GM19468 (cell line): Measurements from ENCODE around the gene RPH3AL.
"Not testable (repeated sequence)": the region's sequence is repeated elsewhere in the genome, so short reads cannot be mapped to it uniquely, and the experiment has no call there.

Experiments
- ATAC-seq: cut with Tn5 transposase; IDR thresholded peaks from one replicate; pipeline ENCODE4 v1.9.1; 2021; ENCODE audit warnings: mild to moderate bottlenecking, moderate library complexity, moderate number of reproducible peaks; ENCODE audit not compliant: unreplicated experiment; ENCODE audit errors: extremely low read depth

Gene RPH3AL

DNA sequence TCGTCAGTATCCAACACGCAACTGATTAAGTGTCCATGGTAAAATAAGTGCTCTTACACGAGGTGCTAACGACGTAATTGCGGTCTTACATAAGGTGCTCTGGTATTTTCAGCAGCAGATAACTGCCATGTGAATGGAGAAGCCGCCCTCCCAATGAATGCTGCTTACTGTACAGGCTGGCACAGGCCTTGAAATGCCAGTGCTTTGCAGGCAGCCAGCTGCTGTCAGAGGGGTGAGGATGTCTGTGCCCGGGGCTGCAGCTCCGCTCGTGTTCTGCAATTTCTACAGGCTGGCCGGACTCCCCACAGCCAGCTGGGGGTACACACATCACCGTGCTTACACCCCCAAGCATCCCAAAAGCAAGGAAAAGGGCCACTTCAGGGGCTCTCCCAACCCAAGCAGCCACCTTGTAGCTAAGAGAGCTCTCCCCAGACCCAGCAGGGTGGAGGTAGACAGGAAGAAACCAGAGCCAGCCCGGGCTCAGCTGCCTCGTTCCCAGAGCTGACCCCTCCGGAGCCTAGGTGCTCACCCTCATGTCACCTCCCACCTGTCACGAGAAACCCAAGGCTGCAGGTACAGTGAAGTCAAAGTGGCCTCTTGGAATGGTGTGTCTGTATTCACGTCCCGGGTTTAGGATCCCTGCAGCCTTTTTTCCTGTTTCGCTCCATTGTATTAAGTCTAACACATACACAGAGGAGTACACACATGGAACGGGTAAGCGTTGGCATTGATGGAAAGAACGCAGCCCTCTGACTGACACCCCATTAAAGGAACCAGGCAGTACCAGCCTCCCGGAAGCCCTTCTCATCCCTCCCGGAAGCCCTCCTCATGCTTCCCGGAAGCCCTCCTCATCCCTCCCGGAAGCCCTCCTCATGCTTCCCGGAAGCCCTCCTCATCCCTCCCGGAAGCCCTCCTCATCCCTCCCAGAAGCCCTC is 27.2 kb upstream of the RPH3AL start:
- no peak for ATAC-seq

DNA sequence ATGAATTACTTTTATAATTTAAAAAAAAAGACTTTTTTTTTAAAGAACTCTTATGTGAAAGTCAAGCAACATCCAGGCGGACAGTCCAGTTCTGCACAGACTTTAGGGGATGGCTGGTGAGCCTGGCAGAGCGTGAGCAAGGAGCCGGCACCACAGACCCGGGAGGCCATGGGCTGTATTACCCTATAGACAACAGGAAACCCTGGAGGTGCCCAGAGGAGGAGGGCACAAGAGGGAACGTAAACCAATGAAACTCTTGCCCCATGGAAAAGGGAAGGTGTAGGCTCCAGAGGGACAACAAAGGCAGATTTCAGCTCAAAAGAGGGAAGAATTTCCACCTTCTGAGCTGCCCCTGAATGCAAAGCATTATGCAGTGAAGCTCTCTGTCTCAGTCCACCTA is 25.5 kb upstream of the RPH3AL start:
- no peak for ATAC-seq

DNA sequence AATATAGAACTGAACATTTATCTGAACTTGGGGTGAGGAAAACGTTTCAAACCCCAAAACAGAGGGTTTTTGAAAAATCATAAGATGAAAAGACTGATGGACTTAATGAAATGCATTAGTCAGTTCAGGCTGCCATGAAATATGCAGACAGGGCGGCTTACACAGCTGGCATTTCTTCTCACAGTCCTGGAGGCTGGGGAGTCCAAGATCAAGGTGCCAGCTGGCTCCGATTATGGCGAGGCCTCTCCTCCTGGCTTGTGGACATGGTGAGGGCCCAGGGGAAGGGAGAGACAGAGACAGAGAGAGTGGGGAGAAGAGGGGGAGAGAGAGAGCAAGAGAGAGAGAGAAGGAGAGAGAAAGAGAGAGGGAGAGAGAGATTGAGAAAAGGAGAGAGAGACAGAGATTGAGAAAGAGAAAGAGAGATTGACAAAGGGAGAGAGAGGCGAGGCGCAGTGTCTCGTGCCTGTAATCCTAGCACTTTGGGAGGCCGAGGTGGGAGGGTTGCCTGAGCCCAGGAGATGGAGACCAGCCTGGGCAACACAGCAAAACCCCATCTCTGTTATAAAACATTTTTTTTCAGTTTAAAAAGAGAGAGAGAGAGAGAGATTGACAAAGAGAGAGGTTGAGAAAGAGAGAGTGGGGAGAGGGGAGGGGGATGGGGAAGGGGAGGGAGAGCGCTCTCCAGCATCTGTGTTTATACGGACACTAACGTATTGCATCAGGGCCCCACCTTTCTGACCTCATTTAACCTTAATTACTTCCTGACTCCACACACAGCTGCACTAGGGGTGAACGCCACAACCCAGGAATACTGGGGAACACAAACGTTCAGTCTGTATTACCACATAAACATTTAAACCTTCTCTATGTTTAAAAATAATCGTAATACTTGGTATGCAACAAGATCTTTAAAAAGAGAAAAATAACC is 24.6 kb upstream of the RPH3AL start:
- ATAC-seq = no peak

DNA sequence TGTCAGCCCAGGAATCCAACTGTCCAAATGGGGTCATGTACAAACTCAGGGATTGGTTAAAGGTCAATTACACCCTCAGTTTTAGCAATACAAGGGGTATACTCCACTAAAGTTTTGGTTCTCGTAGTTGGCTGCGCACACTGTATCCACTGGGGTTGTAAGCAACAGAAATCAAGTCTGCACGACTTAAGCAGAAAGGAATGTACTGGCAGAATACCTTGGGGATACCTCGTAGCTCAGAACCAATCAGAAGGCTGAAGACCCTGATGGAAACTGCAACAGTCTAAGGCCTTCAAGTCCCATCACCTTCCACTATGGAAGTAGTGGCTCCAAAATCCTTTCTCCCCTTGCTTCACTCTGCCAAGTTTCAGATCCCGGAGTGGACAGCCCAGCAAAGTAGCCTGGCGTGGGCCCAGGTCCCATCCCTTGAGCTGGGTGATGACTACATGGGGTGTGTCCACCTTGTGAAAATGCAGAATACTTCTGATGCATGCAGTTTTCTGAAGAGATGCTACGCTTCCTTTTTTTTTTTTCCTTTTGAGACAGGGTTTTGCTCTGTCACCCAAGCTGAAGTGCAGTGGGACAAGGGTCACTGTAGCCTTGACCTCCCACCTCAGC is 21.1 kb upstream of the RPH3AL start:
- no peak for ATAC-seq

DNA sequence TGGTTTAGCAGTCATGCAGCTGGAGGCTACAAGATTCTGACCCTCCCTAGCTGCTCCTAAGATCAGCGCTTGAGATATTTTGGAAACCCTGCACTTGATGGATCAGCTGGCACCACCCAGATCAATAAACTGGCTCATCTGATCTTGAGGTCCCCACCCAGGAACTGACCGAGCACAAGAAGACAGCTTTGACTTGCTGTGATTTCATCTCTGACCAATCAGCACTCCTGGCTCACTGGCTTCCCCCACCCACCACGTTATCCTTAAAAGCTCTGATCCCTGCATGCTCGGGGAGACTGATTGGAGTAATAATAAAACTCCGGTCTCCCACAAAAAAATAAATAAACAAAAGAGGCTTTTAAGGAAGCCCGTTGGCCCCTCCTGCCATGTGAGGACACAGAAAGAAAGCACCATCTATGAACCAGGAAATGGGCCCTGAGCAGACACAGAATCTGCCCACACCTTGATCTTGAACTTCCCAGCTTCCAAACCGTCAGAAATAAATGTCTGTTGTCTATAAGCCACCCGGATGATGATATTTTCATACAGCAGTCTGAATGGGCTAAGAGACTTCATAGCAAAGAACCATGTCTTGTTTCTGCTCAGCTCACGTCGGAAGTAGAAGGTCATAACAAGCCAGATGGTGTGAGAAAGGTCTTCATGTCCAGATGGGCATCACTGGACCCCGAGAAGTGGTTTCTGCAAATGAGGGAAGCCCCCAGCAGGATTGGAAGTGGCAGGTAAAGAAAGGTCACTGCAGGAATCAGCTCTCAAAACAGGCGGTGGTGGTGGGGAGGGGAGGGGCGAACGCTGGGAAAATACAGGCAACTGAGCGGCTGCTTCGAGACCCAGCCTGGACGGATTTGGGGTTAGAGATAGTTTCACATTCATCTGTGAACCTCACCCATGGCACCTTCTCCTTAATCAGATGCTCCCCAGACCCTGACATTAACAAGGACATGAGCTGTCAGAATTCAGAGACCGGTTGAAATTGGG is 19.8 kb upstream of the RPH3AL start:
- ATAC-seq = no peak

DNA sequence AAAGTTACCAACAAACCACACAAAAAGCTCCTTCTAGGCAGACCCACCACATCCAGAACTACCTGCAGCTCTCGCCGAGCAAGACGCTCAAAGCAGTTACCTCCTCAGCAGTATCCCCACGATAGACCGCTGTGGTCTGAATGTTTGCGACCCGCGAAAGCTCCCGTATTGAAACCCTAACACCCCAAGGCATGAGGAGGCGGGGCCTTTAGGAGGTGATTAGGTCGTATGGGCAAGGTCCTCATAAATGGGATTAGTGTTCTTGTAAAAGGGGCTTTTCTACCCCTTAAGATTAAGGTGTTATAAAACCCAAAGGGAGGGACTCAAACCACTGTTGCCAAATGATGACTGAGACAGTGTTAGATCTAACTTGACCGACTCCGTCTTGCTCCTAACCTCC is 19.0 kb upstream of the RPH3AL start:
- ATAC-seq = no peak

DNA sequence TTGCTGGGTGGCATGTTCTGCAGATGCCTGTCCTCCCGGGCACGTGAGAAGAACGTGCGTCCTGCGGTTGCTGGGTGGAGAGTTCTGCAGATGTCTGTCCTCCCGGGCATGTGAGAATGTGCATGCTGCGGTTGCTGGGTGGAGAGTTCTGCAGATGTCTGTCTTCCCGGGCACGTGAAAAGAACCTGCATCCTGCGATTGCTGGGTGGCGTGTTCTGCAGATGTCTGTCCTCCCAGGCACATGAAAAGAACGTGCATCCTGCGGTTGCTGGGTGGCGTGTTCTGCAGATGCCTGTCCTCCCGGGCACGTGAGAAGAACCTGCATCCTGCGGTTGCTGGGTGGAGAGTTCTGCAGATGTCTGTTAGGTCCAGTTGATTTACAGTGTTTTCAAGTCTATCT is 15.0 kb upstream of the RPH3AL start:
- not testable (repeated sequence) for ATAC-seq

DNA sequence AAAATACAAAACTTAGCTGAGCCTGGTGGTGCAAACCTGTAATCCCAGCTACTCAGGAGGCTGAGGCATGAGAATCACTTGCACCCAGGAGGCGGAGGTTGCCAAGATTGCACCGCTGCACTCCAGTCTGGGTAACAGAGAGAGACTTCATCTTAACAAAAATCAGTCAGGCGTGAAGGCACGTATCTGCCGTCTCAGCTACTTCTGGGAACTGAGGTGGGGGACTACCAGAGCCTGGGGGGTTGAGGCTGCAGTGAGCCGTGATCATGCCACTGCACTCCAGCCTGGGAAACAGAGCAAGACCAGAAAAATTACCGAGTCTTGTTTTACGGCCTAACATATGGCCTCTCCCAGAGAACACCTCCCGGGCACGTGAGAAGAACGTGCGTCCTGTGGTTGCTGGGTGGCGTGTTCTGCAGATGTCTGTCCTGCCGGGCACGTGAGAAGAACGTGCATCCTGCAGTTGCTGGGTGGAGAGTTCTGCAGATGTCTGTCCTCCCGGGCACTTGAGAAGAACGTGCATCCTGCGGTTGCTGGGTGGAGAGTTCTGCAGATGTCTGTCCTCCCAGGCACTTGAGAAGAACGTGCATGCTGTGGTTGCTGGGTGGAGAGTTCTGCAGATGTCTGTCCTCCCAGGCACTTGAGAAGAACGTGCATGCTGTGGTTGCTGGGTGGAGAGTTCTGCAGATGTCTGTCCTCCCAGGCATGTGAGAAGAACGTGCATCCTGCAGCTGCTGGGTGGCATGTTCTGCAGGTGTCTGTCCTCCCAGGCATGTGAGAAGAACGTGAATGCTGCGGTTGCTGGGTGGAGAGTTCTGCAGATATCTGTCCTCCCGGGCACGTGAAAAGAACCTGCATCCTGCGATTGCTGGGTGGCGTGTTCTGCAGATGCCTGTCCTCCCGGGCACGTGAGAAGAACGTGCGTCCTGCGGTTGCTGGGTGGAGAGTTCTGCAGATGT is 14.3 kb upstream of the RPH3AL start:
- not testable (repeated sequence) for ATAC-seq

DNA sequence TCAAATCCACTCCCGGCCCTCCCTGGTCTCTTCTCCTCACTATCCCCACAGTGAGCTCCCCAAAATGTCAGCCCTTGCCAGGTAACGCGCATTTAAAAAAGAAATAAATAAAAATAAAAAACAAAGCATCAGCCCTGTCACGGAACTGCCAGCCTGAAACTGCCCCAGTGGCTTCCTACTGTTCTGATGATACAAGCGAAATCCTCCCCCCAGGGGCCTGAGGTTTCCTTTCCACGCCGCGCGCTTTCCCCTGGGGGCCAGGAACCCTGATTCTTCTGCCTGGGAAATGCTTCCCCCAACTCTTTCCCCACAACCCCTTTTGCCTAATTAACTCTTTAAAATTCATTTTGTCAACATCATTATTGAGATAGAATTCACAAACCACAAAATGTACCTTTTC is 12.2 kb upstream of the RPH3AL start:
- ATAC-seq = no peak

DNA sequence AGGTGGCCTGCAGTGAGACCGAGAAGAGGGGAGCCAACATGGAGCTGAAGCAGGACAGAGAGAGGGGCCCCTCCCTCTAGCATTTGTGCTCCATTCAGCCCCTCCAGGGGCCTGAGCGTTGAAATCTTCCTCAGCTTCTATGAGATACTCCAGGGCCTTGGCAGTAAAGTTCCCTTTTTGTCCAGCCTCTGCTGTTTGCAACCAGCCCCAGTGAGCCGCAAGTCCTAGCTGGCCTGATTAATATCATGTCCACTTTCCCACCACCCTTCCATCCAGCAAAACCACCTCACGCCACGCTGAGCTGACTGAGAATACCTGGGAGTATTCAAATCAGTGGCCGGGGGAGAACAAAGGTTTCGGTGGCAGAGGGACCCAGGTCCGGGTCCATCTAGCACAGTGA is 11.7 kb upstream of the RPH3AL start:
- no peak for ATAC-seq

DNA sequence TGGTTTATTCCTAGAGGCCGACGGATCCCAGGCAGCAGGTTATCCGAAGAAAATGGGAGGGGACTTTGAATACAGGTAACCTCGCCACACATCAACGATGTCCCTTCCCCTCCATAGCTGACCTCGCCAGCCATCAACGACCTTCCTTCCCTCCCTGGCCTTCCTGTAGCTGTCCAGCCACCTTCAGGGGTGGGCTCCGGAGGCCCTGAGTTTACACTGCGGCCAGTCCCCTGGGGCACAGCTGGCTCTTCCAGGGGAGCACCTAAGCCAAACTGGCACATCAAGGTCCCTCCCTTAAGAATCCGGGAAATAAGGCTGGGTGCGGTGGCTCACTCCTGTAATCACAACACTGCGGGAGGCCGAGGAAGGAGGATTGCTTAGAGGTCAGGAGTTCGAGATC is 10.1 kb upstream of the RPH3AL start:
- ATAC-seq = no peak

DNA sequence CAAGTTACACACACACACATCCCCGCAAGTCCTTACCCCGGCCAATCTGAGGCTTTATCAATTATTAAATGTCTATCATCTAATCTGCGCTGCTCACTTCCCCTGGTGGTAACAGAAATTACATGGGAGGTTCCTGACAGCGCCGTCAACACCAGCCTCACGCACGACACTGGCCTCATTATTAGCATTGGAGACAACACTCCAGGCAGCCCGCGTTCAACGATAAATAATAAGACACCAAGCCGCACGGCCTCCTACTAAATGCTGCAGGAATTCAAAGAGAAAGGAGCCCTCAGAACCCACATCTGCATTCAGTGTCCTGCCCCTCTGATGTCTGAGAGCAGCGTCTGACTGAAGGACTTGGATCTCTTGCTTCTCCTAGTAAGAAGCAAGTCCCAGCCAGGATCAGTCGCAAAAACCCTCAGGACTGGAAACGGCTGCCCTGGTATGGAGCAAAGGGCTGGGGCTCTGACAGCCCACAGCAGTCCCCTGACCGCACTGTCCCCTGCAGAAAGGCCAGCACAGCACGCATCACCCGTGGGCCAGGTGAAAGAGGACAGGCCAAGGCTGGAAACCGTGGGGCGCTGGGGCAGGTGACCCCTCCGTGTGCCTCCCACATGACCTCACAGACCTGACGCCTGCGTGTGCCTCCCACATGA is 7.6 kb upstream of the RPH3AL start:
- no peak for ATAC-seq

DNA sequence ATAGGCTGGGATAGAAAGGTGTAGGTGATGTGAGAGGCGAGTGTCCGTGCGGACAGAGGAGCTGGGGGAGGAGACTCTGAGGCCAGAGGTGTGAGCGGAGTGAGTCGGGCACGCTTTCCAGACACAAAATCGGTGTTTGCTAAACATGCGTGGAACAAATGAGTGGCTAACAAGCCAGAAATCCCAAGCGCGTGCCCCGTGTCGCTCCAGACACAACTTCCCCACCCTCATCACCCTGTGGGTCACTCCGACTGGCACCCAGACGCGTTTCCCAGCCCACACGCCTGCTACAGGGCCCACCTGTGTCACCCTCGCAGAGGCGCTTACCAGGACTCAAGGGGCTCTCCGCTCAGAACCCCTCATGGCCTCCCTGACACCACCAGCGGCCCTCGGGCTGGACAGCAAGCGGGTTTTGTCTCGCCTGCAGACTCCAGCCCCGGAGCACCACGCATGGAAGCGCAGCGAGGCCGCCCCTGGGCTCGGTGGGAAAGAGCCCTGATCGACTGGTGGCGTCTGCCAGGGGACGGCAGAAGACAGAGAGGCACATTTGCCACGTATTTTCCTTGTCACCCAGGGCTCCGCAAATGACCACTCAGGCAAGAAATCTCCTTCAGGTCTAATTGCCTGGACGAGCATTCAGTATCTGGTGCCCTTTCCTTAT is 6.0 kb upstream of the RPH3AL start:
- no peak for ATAC-seq

DNA sequence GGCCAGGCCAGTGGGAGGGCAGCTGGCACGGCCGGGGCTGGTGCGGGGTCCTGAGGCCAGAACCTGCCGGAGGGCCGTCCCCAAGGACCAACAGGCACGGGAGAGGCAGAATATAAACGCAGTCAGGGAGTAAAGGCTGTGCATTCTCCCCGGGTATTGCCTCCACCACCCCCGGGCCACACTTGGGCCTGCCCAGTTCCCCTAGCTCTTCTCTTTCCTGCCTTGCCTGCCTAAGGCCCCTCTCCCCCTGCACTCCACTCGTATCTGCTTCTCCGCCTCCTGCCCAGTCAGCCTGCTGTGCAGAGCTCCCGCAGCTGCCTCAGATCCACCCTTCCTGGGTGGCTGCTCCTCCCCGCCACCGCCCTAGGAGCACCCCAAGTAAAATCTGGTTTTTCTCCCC is 5.0 kb upstream of the RPH3AL start:
- no peak for ATAC-seq

DNA sequence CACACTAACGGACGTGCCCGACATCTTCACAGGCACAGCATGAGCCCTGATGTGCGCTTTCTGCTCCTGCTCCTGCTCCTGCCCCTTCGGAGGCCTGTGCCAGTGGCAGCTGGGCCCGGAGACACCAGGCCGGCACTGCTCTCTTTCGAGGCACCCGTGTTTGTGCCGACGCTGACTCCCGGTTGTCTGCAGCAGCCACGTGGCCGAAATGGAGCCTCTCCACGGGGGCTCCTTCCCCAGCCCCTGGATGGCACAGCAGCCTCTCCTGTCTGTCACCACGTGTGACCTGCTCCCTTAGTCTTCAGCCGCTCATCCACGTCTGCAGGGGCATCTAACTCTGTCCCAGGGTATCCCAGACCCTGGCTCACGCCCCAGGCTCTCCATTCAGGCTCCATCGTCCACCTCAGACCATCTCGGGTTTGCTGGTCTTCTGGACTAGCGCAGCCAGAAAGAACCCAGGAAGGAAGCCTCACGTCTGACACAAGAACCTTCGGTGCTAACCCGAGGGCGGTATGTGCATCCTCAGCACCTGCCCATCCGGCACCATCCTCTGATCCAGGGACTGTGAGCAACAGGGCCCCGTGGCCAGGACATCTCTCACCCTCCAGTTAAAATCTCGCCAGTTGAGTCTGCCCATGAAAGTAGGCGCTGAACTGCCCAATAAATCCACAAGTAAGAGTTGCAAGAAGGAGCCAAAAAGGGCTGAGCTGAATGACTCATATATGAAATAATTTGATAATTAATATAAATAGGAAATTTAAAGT is 4.2 kb upstream of the RPH3AL start:
- no peak for ATAC-seq

DNA sequence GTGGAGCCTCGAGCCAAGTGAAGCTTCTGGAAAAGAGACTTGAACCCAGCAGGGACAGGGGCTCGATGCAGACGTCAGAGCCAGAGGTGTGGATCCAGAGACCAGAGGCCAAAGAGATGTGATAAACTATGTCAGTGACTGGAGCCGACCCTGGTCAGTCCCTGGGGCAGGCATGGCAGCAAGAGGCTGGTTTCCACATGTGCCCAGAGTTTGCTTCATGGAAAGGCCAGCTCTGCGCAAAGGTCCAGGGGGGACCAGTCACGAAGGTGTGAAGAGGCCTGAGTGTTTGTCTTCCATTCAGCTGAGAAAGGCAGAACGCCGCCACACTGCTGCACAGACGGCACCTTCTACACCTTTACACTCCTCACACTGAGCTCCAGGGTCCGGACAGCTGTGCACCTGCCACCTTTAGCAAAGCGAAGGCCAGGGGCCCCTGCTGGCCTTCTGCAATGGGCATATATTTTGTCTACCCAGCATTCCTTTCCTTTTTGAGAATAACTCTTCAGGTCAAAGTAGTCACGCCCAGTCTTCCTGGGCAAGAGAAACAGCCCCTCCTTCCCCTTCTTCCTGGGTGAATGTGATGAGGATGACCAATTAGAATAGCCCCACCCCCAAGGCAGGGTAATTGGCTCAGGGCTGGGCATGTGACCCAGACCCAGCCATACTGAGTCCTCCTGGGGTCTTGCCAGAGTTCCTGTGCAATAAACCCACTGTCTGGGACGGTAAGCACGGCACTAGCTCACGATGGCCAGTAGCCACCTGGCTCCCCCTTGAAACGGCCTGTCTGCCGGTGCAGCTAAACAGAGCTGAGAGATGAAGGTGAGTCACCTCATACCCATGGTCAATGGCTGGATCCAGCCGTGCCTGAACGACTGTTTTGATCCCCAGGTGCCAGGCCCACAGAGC is 2.3 kb upstream of the RPH3AL start:
- ATAC-seq = no peak
